DMS53 treated with DMSO at 0.1 percent for 48 hours (cell line): Measurements from ENCODE around the gene CNTN5.
A peak's percentile ranks its signal among the peaks of the same experiment; 100 is the strongest.

Experiments used
- DNase-seq: peaks from one replicate; lab custom pipeline; 2025; ENCODE audit not compliant: unreplicated experiment; lab: John Stamatoyannopoulos, UW

The CNTN5 gene

GRCh38 chr11:99592266-99592665, 571.5 kb downstream of the CNTN5 start:
- DNase-seq = no peak

- DNase-seq = no peak
Measured at GRCh38 chr11:99593197-99593596, 572.4 kb downstream of the CNTN5 start.

- DNase-seq = no peak
Measured at GRCh38 chr11:99601179-99601578, 580.4 kb downstream of the CNTN5 start.

- DNase-seq = no peak
Measured at GRCh38 chr11:99614352-99614751, 593.6 kb downstream of the CNTN5 start.

- DNase-seq = no peak
Measured at GRCh38 chr11:99630629-99631028, 609.9 kb downstream of the CNTN5 start.

- DNase-seq = no peak
Measured at GRCh38 chr11:99631618-99632017, 610.9 kb downstream of the CNTN5 start.

- no peak for DNase-seq
Measured at GRCh38 chr11:99632969-99633368, 612.2 kb downstream of the CNTN5 start.

- no peak for DNase-seq
Measured at GRCh38 chr11:99634581-99634980, 613.8 kb downstream of the CNTN5 start.

GRCh38 chr11:99638073-99638553, 617.4 kb downstream of the CNTN5 start:
- no peak for DNase-seq

- DNase-seq = no peak
Measured at GRCh38 chr11:99640671-99641070, 619.9 kb downstream of the CNTN5 start.

- peak; percentile 12 for DNase-seq
Measured at GRCh38 chr11:99645934-99646333, 625.2 kb downstream of the CNTN5 start.

- DNase-seq = no peak
Measured at GRCh38 chr11:99670067-99670676, 649.4 kb downstream of the CNTN5 start.

GRCh38 chr11:99671808-99672409, 651.2 kb downstream of the CNTN5 start:
- no peak for DNase-seq

- no peak for DNase-seq
Measured at GRCh38 chr11:99676292-99676691, 655.5 kb downstream of the CNTN5 start.

GRCh38 chr11:99682171-99682570, 661.4 kb downstream of the CNTN5 start:
- no peak for DNase-seq

- DNase-seq = no peak
Measured at GRCh38 chr11:99682646-99683045, 661.9 kb downstream of the CNTN5 start.

- DNase-seq = no peak
Measured at GRCh38 chr11:99683933-99684332, 663.2 kb downstream of the CNTN5 start.

- DNase-seq = no peak
Measured at GRCh38 chr11:99686838-99687237, 666.1 kb downstream of the CNTN5 start.

GRCh38 chr11:99687320-99687719, 666.6 kb downstream of the CNTN5 start:
- no peak for DNase-seq

- peak; percentile 84 for DNase-seq
Measured at GRCh38 chr11:99693941-99694492, 673.3 kb downstream of the CNTN5 start.

GRCh38 chr11:99695106-99695505, 674.4 kb downstream of the CNTN5 start:
- DNase-seq = no peak

- no peak for DNase-seq
Measured at GRCh38 chr11:99706848-99707247, 686.1 kb downstream of the CNTN5 start.
